Measurements from ENCODE around the gene PLP1. TPM values are rescaled to one million over a fixed set of nuclear protein-coding genes. Genes with fewer than 3 reads are reported as not detected.

PLP1 gene
- total RNA-seq, 4 donors from 2014 or later, result 11.2 to 27.5 (median 17.1) TPM

DNA sequence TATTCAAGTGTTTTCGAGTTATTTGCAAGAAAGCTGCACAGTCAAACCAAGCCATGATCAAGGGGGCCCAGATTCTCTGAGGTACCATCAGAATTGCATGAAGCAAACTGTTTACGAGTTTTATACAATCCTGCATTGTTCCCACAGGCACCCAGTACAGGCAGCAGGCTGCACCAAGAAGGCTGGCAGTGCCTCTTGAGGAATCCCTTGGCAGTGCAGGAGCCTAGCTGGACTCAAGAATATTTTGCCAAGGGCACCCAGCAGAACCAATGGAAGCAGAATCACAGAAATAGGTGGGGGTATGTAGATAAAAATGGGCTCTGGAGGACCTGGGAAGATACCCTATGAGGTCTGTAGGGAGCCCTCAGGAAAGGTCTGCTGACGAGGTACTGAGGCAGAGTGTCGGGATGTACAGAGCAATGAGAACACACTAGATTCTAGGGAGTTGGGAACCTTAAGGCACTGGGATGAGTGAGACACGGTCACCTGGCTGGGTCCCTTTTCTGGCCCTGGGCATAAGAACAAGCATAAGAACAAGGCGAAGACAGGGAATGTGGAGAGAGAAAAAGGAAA is 2.5 kb upstream of the PLP1 start:
- no peak for DNase-seq (ENCODE audit: low spot score in 2 of 2)
- 76% methylated on average over 6 of the region's 6 CpGs for WGBS
- H3K4me3 ChIP-seq, result no peak overlapping the region
- H3K4me1 ChIP-seq, result no peaks in the 10 kb centered on the region
- TF ChIP-seq CTCF (IDR thresholded peaks at IDR 0.05) (peak in 1 of 2 donors; percentile 23), POLR2AphosphoS5 (IDR thresholded peaks at IDR 0.05) (no peak)
- H3K36me3 ChIP-seq, result no peaks in the 10 kb centered on the region
- no peaks in the 10 kb centered on the region for H3K27me3 ChIP-seq
- no peak overlapping the region for H3K27ac ChIP-seq
- no peaks in the 10 kb centered on the region for H3K9me3 ChIP-seq

DNA sequence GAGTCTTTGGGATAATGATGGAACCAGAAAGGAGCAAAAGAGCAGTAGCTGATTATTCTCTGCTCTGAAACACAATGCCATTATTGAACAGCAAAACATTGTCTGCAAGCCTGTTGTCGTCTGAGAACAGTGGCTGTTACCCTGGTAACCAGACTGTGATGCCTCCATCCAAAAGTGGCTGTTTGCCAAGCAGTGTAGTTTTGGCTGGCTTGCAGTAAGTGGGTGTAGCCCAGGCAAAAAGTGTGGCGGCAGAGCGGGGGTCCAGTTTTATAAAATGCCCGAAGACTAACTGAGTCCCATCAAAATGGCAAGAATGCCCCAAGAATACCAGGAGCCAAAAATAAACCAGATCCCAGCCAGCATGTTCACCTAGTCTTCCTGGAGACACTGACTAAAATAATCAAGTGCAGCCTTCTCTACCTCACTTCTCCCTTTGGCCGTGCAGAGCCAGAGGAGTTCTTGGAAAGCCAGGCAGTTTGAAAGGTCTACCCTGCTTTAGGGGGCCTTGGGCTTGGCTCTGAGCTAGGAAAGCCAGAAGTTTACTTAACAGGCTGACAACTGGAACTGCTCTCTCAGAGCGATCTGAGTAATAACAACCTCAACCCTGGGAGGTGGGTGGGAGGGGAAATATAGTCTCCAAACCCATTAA is 2.6 kb downstream of the PLP1 start:
- TF ChIP-seq POLR2A (IDR thresholded peaks at IDR 0.05), result no peak
- TF ChIP-seq POLR2AphosphoS5 (IDR thresholded peaks at IDR 0.05), result no peak
- no peak for TF ChIP-seq EP300 (IDR thresholded peaks at IDR 0.05)
- TF ChIP-seq CTCF (IDR thresholded peaks at IDR 0.05), result no peak
- H3K27me3 ChIP-seq, result no peaks in the 10 kb centered on the region
- no peak overlapping the region for H3K27ac ChIP-seq
- WGBS, result 69% methylated on average over 6 of the region's 6 CpGs
- DNase-seq (ENCODE audit: low spot score in 2 of 2), result no peak
- no peak overlapping the region for H3K4me3 ChIP-seq
- no peaks in the 10 kb centered on the region for H3K36me3 ChIP-seq
- no peaks in the 10 kb centered on the region for H3K4me1 ChIP-seq
- H3K9me3 ChIP-seq, result no peaks in the 10 kb centered on the region

- WGBS, result 79% methylated on average over 10 of the region's 10 CpGs
- H3K27ac ChIP-seq, result no peak overlapping the region
- H3K27me3 ChIP-seq, result no peaks in the 10 kb centered on the region
- no peaks in the 10 kb centered on the region for H3K9me3 ChIP-seq
- no peaks in the 10 kb centered on the region for H3K36me3 ChIP-seq
- H3K4me1 ChIP-seq, result no peaks in the 10 kb centered on the region
- no peak overlapping the region for H3K4me3 ChIP-seq
- no peak for DNase-seq (ENCODE audit: low spot score in 2 of 2)
- TF ChIP-seq POLR2AphosphoS5 (IDR thresholded peaks at IDR 0.05) (no peak), EP300 (IDR thresholded peaks at IDR 0.05) (no peak)
Observed at GRCh38 chrX:103780336-103781061, 3.9 kb downstream of the PLP1 start.

DNA sequence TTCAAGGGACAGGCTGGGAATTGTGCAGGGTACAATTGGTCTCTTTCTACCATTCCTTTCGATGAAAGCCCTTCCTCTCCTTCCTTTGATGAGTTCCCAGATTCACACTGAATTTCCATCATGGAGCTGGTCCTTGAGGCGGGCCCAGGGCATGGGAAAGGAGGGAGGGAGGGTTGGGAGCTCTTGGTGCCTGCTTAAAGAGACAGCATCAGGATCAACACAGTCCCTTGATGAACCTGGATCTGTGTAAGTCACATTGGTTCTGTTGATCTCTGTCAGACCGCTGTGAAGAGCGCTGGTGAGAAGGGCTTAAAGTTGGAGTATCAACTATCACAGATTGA is 4.4 kb downstream of the PLP1 start:
- no peaks in the 10 kb centered on the region for H3K27me3 ChIP-seq
- 81% methylated on average over 4 of the region's 4 CpGs for WGBS
- no peaks in the 10 kb centered on the region for H3K4me1 ChIP-seq
- H3K27ac ChIP-seq, result no peak overlapping the region
- TF ChIP-seq POLR2AphosphoS5 (IDR thresholded peaks at IDR 0.05), result no peak
- TF ChIP-seq EP300 (IDR thresholded peaks at IDR 0.05), result no peak
- TF ChIP-seq CTCF (IDR thresholded peaks at IDR 0.05), result no peak
- TF ChIP-seq POLR2A (IDR thresholded peaks at IDR 0.05), result no peak
- H3K36me3 ChIP-seq, result no peaks in the 10 kb centered on the region
- H3K4me3 ChIP-seq, result no peak overlapping the region
- no peak for DNase-seq (ENCODE audit: low spot score in 2 of 2)
- no peaks in the 10 kb centered on the region for H3K9me3 ChIP-seq

DNA sequence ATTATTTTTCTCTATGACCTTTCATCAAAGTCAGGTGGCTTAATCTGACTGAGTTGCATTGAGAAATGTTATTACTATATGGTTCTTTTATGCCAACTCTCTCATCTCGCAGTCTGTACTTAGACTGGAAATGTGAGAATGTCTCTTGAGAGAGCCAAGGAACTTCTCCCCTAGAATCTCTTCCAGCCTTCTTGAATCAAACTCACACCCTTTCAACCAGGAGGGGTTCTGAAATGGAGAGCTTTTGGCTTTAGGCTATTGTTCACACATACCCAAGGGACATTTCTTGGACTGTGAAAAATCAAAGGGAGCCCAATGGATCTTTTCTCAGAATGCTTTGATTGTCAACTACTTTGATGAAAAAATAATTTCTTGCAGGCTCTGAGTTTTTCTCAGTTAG is 5.1 kb downstream of the PLP1 start:
- no peak overlapping the region for H3K4me3 ChIP-seq
- 71% methylated on average over 1 of the region's 1 CpG for WGBS
- H3K27ac ChIP-seq, result no peak overlapping the region
- H3K27me3 ChIP-seq, result no peaks in the 10 kb centered on the region
- TF ChIP-seq CTCF (IDR thresholded peaks at IDR 0.05), result no peak
- TF ChIP-seq POLR2AphosphoS5 (IDR thresholded peaks at IDR 0.05), result no peak
- TF ChIP-seq EP300 (IDR thresholded peaks at IDR 0.05), result no peak
- TF ChIP-seq POLR2A (IDR thresholded peaks at IDR 0.05), result no peak
- no peak for DNase-seq (ENCODE audit: low spot score in 2 of 2)
- H3K4me1 ChIP-seq, result no peaks in the 10 kb centered on the region
- no peaks in the 10 kb centered on the region for H3K36me3 ChIP-seq
- H3K9me3 ChIP-seq, result no peaks in the 10 kb centered on the region

Measured in suprapubic skin (tissue), 4 donors.